Stomach (tissue), 9 donors: Measurements from ENCODE around the gene PJVK. TPM values are rescaled to one million over a fixed set of nuclear protein-coding genes. Genes with fewer than 3 reads are reported as not detected.
A peak's percentile ranks its signal among the peaks of the same experiment; 100 is the strongest.
"Not testable (repeated sequence)": the region's sequence is repeated elsewhere in the genome, so short reads cannot be mapped to it uniquely, and the experiment has no call there.

Source experiments
- DNase-seq, 2 donors: peaks; one replicate each; pipeline versions ENCODE4 v3.0.0 to v3.0.0-alpha.2; 2013 to 2019
- H3K27ac ChIP-seq, 5 donors: fragments of 200-600 bp in 4 of 5; sonication (generic) in 4 of 5; one replicate each; pipeline ENCODE4 v1.5.1; 2013 to 2019; ENCODE audit warnings: mild to moderate bottlenecking in 1 of 5, moderate library complexity in 1 of 5
- H3K27me3 ChIP-seq, 3 donors: fragments of 200-600 bp; sonication (generic); one replicate each; pipeline ENCODE4 v1.5.1; 2017 to 2019; ENCODE audit warnings: mixed run types in 1 of 3
- H3K36me3 ChIP-seq, 4 donors: fragments of 200-600 bp; sonication (generic); 1 replicate in 3 of 4; 2 replicates in 1 of 4; pipeline ENCODE4 v1.5.1; 2016 to 2019
- H3K4me1 ChIP-seq, 4 donors: fragments of 200-600 bp; sonication (generic); one replicate each; pipeline ENCODE4 v1.5.1; 2016 to 2019
- H3K4me3 ChIP-seq, 4 donors: fragments of 200-600 bp; sonication (generic) in 3 of 4; one replicate each; pipeline ENCODE4 v1.5.1; 2016 to 2019; ENCODE audit warnings: mild to moderate bottlenecking in 1 of 4
- H3K9me3 ChIP-seq, 4 donors: fragments of 200-600 bp; sonication (generic); one replicate each; pipeline ENCODE4 v1.5.1; 2016 to 2019
- CTCF ChIP-seq, 7 experiments: fragments of 450-650 bp in 4 of 7; fragments of 200-600 bp in 3 of 7; sonication (generic) in 3 of 7; IDR thresholded peaks; one replicate each; pipeline ENCODE4 v1.5.1; 2016 to 2019; ENCODE audit warnings: antibody characterized with exemption in 7 of 7, control low read depth in 2 of 7, mild to moderate bottlenecking in 1 of 7
- EP300 ChIP-seq: sonication (generic); formaldehyde crosslinking; IDR thresholded peaks from one replicate; pipeline ENCODE4 v1.6.1; 2017; ENCODE audit warnings: antibody characterized with exemption
- POLR2A ChIP-seq, 4 donors: fragments of 450-650 bp; IDR thresholded peaks; one replicate each; pipeline ENCODE4 v1.6.1; 2016; ENCODE audit warnings: antibody characterized with exemption in 4 of 4, control low read depth in 2 of 4, mild to moderate bottlenecking in 1 of 4, moderate library complexity in 1 of 4
- POLR2AphosphoS5 ChIP-seq, 3 donors: sonication (generic); formaldehyde crosslinking; IDR thresholded peaks; one replicate each; pipeline ENCODE4 v1.6.1; 2016; ENCODE audit warnings: antibody characterized with exemption in 3 of 3
- WGBS, 5 donors: extraction: QIAGEN DNeasy Blood & Tissue Kit in 3 of 5; methylation state at CpG; one replicate each; pipeline versions ENCODE4 v1.1.5 to v1.1.7; 2013 to 2018; 5-methylcytosine and 5-hydroxymethylcytosine counted together
- intact Hi-C: fragments of 100-400 bp; cut with DNase I; formaldehyde crosslinking; loops from one replicate; pipeline ENCODE4 v1.15.1; 2023; ENCODE audit warnings: low total_unique reads
- polyA plus RNA-seq, 3 donors: library from polyadenylated mRNA; stranded (reverse); fragments of 200-250 nt; gene quantifications; one replicate each; pipeline ENCODE4 v1.2.3, GENCODE V29; 2013
- total RNA-seq, 5 donors: library from RNA; depleted of rRNA; stranded (reverse); fragments of >200 nt; gene quantifications; one replicate each; pipeline versions ENCODE4 v1.1.0 to v1.2.3, GENCODE V29; 2014 to 2016
- donor health status: healthy with polysubstance abuse.
- donor health status: Bipolar disorder and iron deficiency.
- donor health status: healthy.

Gene PJVK
- total and polyA plus RNA-seq, 8 donors = 0.72 to 8.8 (median 3.0) TPM; not detected in 2

GRCh38 chr2:178404368-178404767 is 46.8 kb upstream of the PJVK start:
- Histone ChIP-seq H3K4me1 (no peaks in the 10 kb centered on the region), H3K4me3 (no peak overlapping the region), H3K27me3 (peaks cover 0 to 8% (median 0%) of the 10 kb centered on the region in 3 donors), H3K36me3 (no peaks in the 10 kb centered on the region), H3K27ac (no peak overlapping the region), H3K9me3 (no peaks in the 10 kb centered on the region)
- intact Hi-C loops = no loop called here
- no peak for TF ChIP-seq EP300
- no peak for TF ChIP-seq POLR2AphosphoS5 (IDR thresholded peaks at IDR 0.05)
- TF ChIP-seq CTCF (IDR thresholded peaks at IDR 0.05) = no peak
- no peak for TF ChIP-seq POLR2A (IDR thresholded peaks at IDR 0.05)
- 29 to 37% (median 34%) methylated on average over 4 of the region's 4 CpGs for WGBS, 5 donors
- DNase-seq = peak in 1 of 2 donors; percentile 37

- intact Hi-C loops = no loop called here
- 82 to 90% (median 87%) methylated on average over 5 of the region's 5 CpGs for WGBS, 5 donors
- TF ChIP-seq EP300 (no peak), POLR2AphosphoS5 (IDR thresholded peaks at IDR 0.05) (no peak), CTCF (IDR thresholded peaks at IDR 0.05) (no peak), POLR2A (IDR thresholded peaks at IDR 0.05) (no peak)
- no peak for DNase-seq
- Histone ChIP-seq H3K27me3 (peaks cover 0 to 8% (median 0%) of the 10 kb centered on the region in 3 donors), H3K36me3 (no peaks in the 10 kb centered on the region), H3K4me3 (no peak overlapping the region), H3K9me3 (no peaks in the 10 kb centered on the region), H3K27ac (no peak overlapping the region), H3K4me1 (peaks cover 0 to 12% (median 7%) of the 10 kb centered on the region in 4 donors)
Measured at GRCh38 chr2:178409261-178409660, 41.9 kb upstream of the PJVK start.

- intact Hi-C loops = no loop called here
- no peak overlapping the region for H3K27ac ChIP-seq
- no peak overlapping the region for H3K4me3 ChIP-seq
- TF ChIP-seq POLR2A (IDR thresholded peaks at IDR 0.05) = no peak
- TF ChIP-seq CTCF (IDR thresholded peaks at IDR 0.05) = no peak
- no peak for TF ChIP-seq POLR2AphosphoS5 (IDR thresholded peaks at IDR 0.05)
- no peak for TF ChIP-seq EP300
- 66 to 78% (median 74%) methylated on average over 3 of the region's 3 CpGs for WGBS, 5 donors
- no peaks in the 10 kb centered on the region for H3K27me3 ChIP-seq
- H3K4me1 ChIP-seq = peaks cover 0 to 24% (median 13%) of the 10 kb centered on the region in 4 donors
- no peaks in the 10 kb centered on the region for H3K36me3 ChIP-seq
- no peak for DNase-seq
- H3K9me3 ChIP-seq = no peaks in the 10 kb centered on the region
Measured at GRCh38 chr2:178412047-178412446, 39.1 kb upstream of the PJVK start.

GRCh38 chr2:178412453-178412852 is 38.7 kb upstream of the PJVK start:
- H3K4me3 ChIP-seq, DNase-seq, H3K36me3 ChIP-seq, H3K27ac ChIP-seq, H3K27me3 ChIP-seq, intact Hi-C loops, H3K9me3 ChIP-seq: not testable (repeated sequence)
- WGBS, 5 donors = 94 to 99% (median 98%) methylated on average over 8 of the region's 8 CpGs
- H3K4me1 ChIP-seq = peaks cover 0 to 24% (median 13%) of the 10 kb centered on the region in 4 donors

GRCh38 chr2:178413472-178414265 is 37.5 kb upstream of the PJVK start:
- no peaks in the 10 kb centered on the region for H3K36me3 ChIP-seq
- intact Hi-C loops = no loop called here
- peak; percentile 67 to 89 for DNase-seq
- WGBS, 5 donors = 0 to 1% (median 0%) methylated on average over 30 to 45 of the region's 45 CpGs
- H3K9me3 ChIP-seq = no peaks in the 10 kb centered on the region
- peak overlapping the region; percentile 61 to 75 (median 62) for H3K4me3 ChIP-seq
- TF ChIP-seq POLR2AphosphoS5 (IDR thresholded peaks at IDR 0.05) = peak in 1 of 3 donors; percentile 23
- TF ChIP-seq POLR2A (IDR thresholded peaks at IDR 0.05) = no peak
- TF ChIP-seq CTCF (IDR thresholded peaks at IDR 0.05) = peak in 2 of 7 experiments; percentile 9 to 21
- no peak for TF ChIP-seq EP300
- no peaks in the 10 kb centered on the region for H3K27me3 ChIP-seq
- peaks cover 0 to 24% (median 13%) of the 10 kb centered on the region in 4 donors for H3K4me1 ChIP-seq
- H3K27ac ChIP-seq = peak overlapping the region; percentile 89 to 94 (median 93)
